ENCODE results near the gene GPR107.

GPR107 gene

DNA sequence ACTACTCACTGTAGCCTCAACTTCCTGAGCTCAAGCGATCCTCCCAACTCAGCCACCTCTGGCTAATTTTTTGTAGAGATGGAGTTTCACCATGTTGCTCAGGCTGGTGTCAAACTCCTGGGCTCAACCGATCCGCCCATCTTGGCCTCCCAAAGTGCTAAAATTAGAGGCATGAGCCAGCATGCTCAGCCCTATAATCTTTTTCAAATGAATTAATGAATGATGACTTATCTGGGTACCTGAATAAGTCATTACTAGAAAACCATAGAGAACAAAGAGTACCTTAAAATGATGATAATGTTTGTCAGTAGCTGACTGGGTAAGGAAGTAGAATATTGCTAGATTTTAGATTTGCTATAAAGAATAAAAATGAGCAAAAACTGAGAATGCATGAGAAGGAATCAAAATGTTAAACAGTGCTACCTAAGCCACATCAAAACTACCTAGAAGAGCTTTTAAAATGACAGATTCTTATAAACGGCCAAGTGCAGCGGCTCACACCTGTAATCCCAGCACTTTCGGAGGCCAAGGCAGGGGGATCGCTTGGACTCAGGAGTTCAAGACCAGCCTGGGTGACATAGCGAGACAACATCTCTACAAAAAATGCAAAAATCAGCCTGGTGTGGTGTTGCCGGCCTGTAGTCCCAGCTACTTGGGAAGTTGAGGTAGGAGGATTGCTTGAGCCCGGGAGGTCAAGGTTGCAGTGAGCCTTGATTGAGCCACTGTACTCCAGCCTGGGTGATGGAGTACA, 24.3 kb upstream of the GPR107 start:
- H3K4me3 ChIP-seq (ENCODE audit: insufficient read length, low read depth): no peak overlapping the region
- H3K9me3 ChIP-seq (ENCODE audit: insufficient read depth, low read length): no peaks in the 10 kb centered on the region
- DNase-seq (ENCODE audit: low read depth, low spot score): no peak
- H3K27me3 ChIP-seq (ENCODE audit: insufficient read depth, insufficient read length): no peaks in the 10 kb centered on the region
- H3K9ac ChIP-seq (ENCODE audit: insufficient read length, low read depth): no peak overlapping the region
- TF ChIP-seq SUZ12 (IDR thresholded peaks at IDR 0.05; ENCODE audit: extremely low read depth, insufficient read depth, insufficient read length) (no peak), ZNF274 (IDR thresholded peaks at IDR 0.05; ENCODE audit: low read depth, low read length) (no peak), YY1 (IDR thresholded peaks at IDR 0.05; ENCODE audit: insufficient read depth, insufficient read length) (no peak)
- H3K4me1 ChIP-seq (ENCODE audit: insufficient read depth, insufficient read length): peaks cover 3% of the 10 kb centered on the region
- no peaks in the 10 kb centered on the region for H3K36me3 ChIP-seq (ENCODE audit: insufficient read depth, insufficient read length, low read length)

GRCh38 chr9:130030651-130031127, 23.0 kb upstream of the GPR107 start:
- Histone ChIP-seq H3K4me1 (ENCODE audit: insufficient read depth, insufficient read length) (peaks cover 3% of the 10 kb centered on the region), H3K4me3 (ENCODE audit: insufficient read length, low read depth) (no peak overlapping the region), H3K9ac (ENCODE audit: insufficient read length, low read depth) (no peak overlapping the region)

DNA sequence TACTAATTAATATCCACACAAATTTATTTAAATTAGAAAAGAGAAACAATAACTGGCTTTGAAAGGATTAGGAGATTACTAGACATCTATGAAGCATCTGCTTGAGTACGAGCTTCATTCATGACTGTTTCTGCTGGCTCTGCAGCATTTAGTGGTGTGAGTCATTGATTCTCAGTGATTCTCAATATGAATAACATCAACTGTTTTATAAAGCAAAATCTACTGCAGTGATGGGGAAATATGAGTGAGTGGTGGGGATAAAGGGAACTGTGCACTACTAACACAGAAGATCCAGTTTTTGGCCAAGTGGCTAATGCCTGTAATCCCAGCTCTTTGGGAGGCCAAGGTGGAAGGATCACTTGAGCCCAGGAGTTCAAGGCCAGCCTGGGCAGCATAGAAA, 19.1 kb upstream of the GPR107 start:
- DNase-seq (ENCODE audit: low read depth, low spot score): no peak
- H3K36me3 ChIP-seq (ENCODE audit: insufficient read depth, insufficient read length, low read length): peaks cover 4% of the 10 kb centered on the region
- H3K27me3 ChIP-seq (ENCODE audit: insufficient read depth, insufficient read length): no peaks in the 10 kb centered on the region
- no peak overlapping the region for H3K4me3 ChIP-seq (ENCODE audit: insufficient read length, low read depth)
- no peak overlapping the region for H3K9ac ChIP-seq (ENCODE audit: insufficient read length, low read depth)
- H3K9me3 ChIP-seq (ENCODE audit: insufficient read depth, low read length): no peaks in the 10 kb centered on the region
- TF ChIP-seq ZNF274 (IDR thresholded peaks at IDR 0.05; ENCODE audit: low read depth, low read length): no peak
- TF ChIP-seq SUZ12 (IDR thresholded peaks at IDR 0.05; ENCODE audit: extremely low read depth, insufficient read depth, insufficient read length): no peak
- TF ChIP-seq YY1 (IDR thresholded peaks at IDR 0.05; ENCODE audit: insufficient read depth, insufficient read length): no peak
- peaks cover 3% of the 10 kb centered on the region for H3K4me1 ChIP-seq (ENCODE audit: insufficient read depth, insufficient read length)

More at GRCh38 chr9:130030651-130031127, 23.0 kb upstream of the GPR107 start:
- TF ChIP-seq SUZ12 (IDR thresholded peaks at IDR 0.05; ENCODE audit: extremely low read depth, insufficient read depth, insufficient read length) (no peak), YY1 (IDR thresholded peaks at IDR 0.05; ENCODE audit: insufficient read depth, insufficient read length) (no peak), ZNF274 (IDR thresholded peaks at IDR 0.05; ENCODE audit: low read depth, low read length) (no peak)
- Histone ChIP-seq H3K36me3 (ENCODE audit: insufficient read depth, insufficient read length, low read length) (peaks cover 4% of the 10 kb centered on the region), H3K9me3 (ENCODE audit: insufficient read depth, low read length) (no peaks in the 10 kb centered on the region), H3K27me3 (ENCODE audit: insufficient read depth, insufficient read length) (no peaks in the 10 kb centered on the region)
- no peak for DNase-seq (ENCODE audit: low read depth, low spot score)

- no peak for DNase-seq (ENCODE audit: low read depth, low spot score)
- H3K9ac ChIP-seq (ENCODE audit: insufficient read length, low read depth): no peak overlapping the region
- TF ChIP-seq SUZ12 (IDR thresholded peaks at IDR 0.05; ENCODE audit: extremely low read depth, insufficient read depth, insufficient read length): no peak
- no peak for TF ChIP-seq ZNF274 (IDR thresholded peaks at IDR 0.05; ENCODE audit: low read depth, low read length)
- TF ChIP-seq YY1 (IDR thresholded peaks at IDR 0.05; ENCODE audit: insufficient read depth, insufficient read length): no peak
- H3K9me3 ChIP-seq (ENCODE audit: insufficient read depth, low read length): no peaks in the 10 kb centered on the region
- no peaks in the 10 kb centered on the region for H3K27me3 ChIP-seq (ENCODE audit: insufficient read depth, insufficient read length)
- H3K4me1 ChIP-seq (ENCODE audit: insufficient read depth, insufficient read length): peaks cover 2% of the 10 kb centered on the region
- H3K4me3 ChIP-seq (ENCODE audit: insufficient read length, low read depth): no peak overlapping the region
- peaks cover 4% of the 10 kb centered on the region for H3K36me3 ChIP-seq (ENCODE audit: insufficient read depth, insufficient read length, low read length)
Measured at GRCh38 chr9:130036099-130036498, 17.6 kb upstream of the GPR107 start.

- Histone ChIP-seq H3K36me3 (ENCODE audit: insufficient read depth, insufficient read length, low read length) (peaks cover 4% of the 10 kb centered on the region), H3K9me3 (ENCODE audit: insufficient read depth, low read length) (no peaks in the 10 kb centered on the region), H3K4me1 (ENCODE audit: insufficient read depth, insufficient read length) (peaks cover 3% of the 10 kb centered on the region), H3K4me3 (ENCODE audit: insufficient read length, low read depth) (no peak overlapping the region), H3K27me3 (ENCODE audit: insufficient read depth, insufficient read length) (peaks cover 6% of the 10 kb centered on the region), H3K9ac (ENCODE audit: insufficient read length, low read depth) (no peak overlapping the region)
- no peak for DNase-seq (ENCODE audit: low read depth, low spot score)
- no peak for TF ChIP-seq YY1 (IDR thresholded peaks at IDR 0.05; ENCODE audit: insufficient read depth, insufficient read length)
- no peak for TF ChIP-seq ZNF274 (IDR thresholded peaks at IDR 0.05; ENCODE audit: low read depth, low read length)
- no peak for TF ChIP-seq SUZ12 (IDR thresholded peaks at IDR 0.05; ENCODE audit: extremely low read depth, insufficient read depth, insufficient read length)
Measured at GRCh38 chr9:130039528-130040147, 14.1 kb upstream of the GPR107 start.

- Histone ChIP-seq H3K4me1 (ENCODE audit: insufficient read depth, insufficient read length) (peaks cover 3% of the 10 kb centered on the region), H3K4me3 (ENCODE audit: insufficient read length, low read depth) (peak overlapping the region; percentile 86), H3K9ac (ENCODE audit: insufficient read length, low read depth) (peak overlapping the region; percentile 97), H3K36me3 (ENCODE audit: insufficient read depth, insufficient read length, low read length) (no peaks in the 10 kb centered on the region), H3K9me3 (ENCODE audit: insufficient read depth, low read length) (no peaks in the 10 kb centered on the region), H3K27me3 (ENCODE audit: insufficient read depth, insufficient read length) (peaks cover 6% of the 10 kb centered on the region)
- no peak for TF ChIP-seq SUZ12 (IDR thresholded peaks at IDR 0.05; ENCODE audit: extremely low read depth, insufficient read depth, insufficient read length)
- TF ChIP-seq YY1 (IDR thresholded peaks at IDR 0.05; ENCODE audit: insufficient read depth, insufficient read length): no peak
- TF ChIP-seq ZNF274 (IDR thresholded peaks at IDR 0.05; ENCODE audit: low read depth, low read length): no peak
- DNase-seq (ENCODE audit: low read depth, low spot score): no peak
Measured at GRCh38 chr9:130040984-130041647, 12.6 kb upstream of the GPR107 start.

Measured in NT2/D1 (cell line).